ENCODE results near the gene WDR53.
"Not testable (repeated sequence)": the region's sequence is repeated elsewhere in the genome, so short reads cannot be mapped to it uniquely, and the experiment has no call there.

The WDR53 gene

GRCh38 chr3:196518966-196519717 is 49.2 kb downstream of the WDR53 start:
- peak; percentile 31 for TF ChIP-seq CTCF (conservative IDR thresholded peaks at IDR 0.05; ENCODE audit: low read depth, low read length)
- H3K4me3 ChIP-seq (ENCODE audit: low read length) = no peak overlapping the region
- DNase-seq (ENCODE audit: low read depth) = no peak

GRCh38 chr3:196517919-196518318 is 50.4 kb downstream of the WDR53 start:
- DNase-seq (ENCODE audit: low read depth) = no peak
- H3K4me3 ChIP-seq (ENCODE audit: low read length) = no peak overlapping the region
- TF ChIP-seq CTCF (conservative IDR thresholded peaks at IDR 0.05; ENCODE audit: low read depth, low read length) = no peak

GRCh38 chr3:196517162-196517800 is 51.1 kb downstream of the WDR53 start:
- no peak overlapping the region for H3K4me3 ChIP-seq (ENCODE audit: low read length)
- DNase-seq (ENCODE audit: low read depth) = no peak
- TF ChIP-seq CTCF (conservative IDR thresholded peaks at IDR 0.05; ENCODE audit: low read depth, low read length) = no peak

- no peak within 1 kb of the TSS for H3K4me3 ChIP-seq (ENCODE audit: low read length)
- TF ChIP-seq CTCF (conservative IDR thresholded peaks at IDR 0.05; ENCODE audit: low read depth, low read length) = no peak
- no peak for DNase-seq (ENCODE audit: low read depth)
Measured at GRCh38 chr3:196514913-196515621, 53.3 kb downstream of the WDR53 start, which contains the start of gene SMCO1. Gene SMCO1 (minus strand): TSS chr3:196515346. CDS start chr3:196515209, 137 bp downstream.

GRCh38 chr3:196514350-196514716 is 54.0 kb downstream of the WDR53 start:
- no peak for DNase-seq (ENCODE audit: low read depth)
- no peak overlapping the region for H3K4me3 ChIP-seq (ENCODE audit: low read length)
- no peak for TF ChIP-seq CTCF (conservative IDR thresholded peaks at IDR 0.05; ENCODE audit: low read depth, low read length)

- DNase-seq (ENCODE audit: low read depth) = no peak
- no peak for TF ChIP-seq CTCF (conservative IDR thresholded peaks at IDR 0.05; ENCODE audit: low read depth, low read length)
- H3K4me3 ChIP-seq (ENCODE audit: low read length) = no peak overlapping the region
Measured at GRCh38 chr3:196513697-196514349, 54.5 kb downstream of the WDR53 start.

GRCh38 chr3:196511646-196512425 is 56.5 kb downstream of the WDR53 start:
- DNase-seq (ENCODE audit: low read depth) = not testable (repeated sequence)

GRCh38 chr3:196511108-196511507 is 57.2 kb downstream of the WDR53 start:
- not testable (repeated sequence) for DNase-seq (ENCODE audit: low read depth); H3K4me3 ChIP-seq (ENCODE audit: low read length)

More at GRCh38 chr3:196511646-196512425, 56.5 kb downstream of the WDR53 start:
- not testable (repeated sequence) for H3K4me3 ChIP-seq (ENCODE audit: low read length)

All from retinal pigment epithelial cell (primary cell).